Duodenal mucosa (tissue), 2 donors: ENCODE results near the gene NFATC4.

Experiments used
- H3K27ac ChIP-seq: one replicate; pipeline ENCODE4 v1.7.0; 2013; ENCODE audit warnings: low read depth, low read length
- H3K27me3 ChIP-seq, 2 donors: one replicate each; pipeline ENCODE4 v1.7.0; 2013; ENCODE audit warnings: low read length in 2 of 2, control low read depth in 1 of 2; ENCODE audit not compliant: insufficient read depth in 2 of 2, control insufficient read depth in 1 of 2
- H3K36me3 ChIP-seq, 2 donors: one replicate each; pipeline ENCODE4 v1.7.0; 2013; ENCODE audit warnings: low read length in 2 of 2, control low read depth in 1 of 2; ENCODE audit not compliant: insufficient read depth in 2 of 2, control insufficient read depth in 1 of 2
- H3K4me1 ChIP-seq, 2 donors: one replicate each; pipeline ENCODE4 v1.7.0; 2013; ENCODE audit warnings: low read length in 2 of 2, control low read depth in 1 of 2; ENCODE audit not compliant: insufficient read depth in 2 of 2, control insufficient read depth in 1 of 2
- H3K4me3 ChIP-seq, 2 donors: one replicate each; pipeline ENCODE4 v1.7.0; 2013; ENCODE audit warnings: low read length in 2 of 2, low read depth in 1 of 2
- H3K9ac ChIP-seq, 2 donors: one replicate each; pipeline ENCODE4 v1.7.0; 2013; ENCODE audit warnings: low read length in 2 of 2, low read depth in 1 of 2
- H3K9me3 ChIP-seq, 2 donors: one replicate each; pipeline ENCODE4 v1.7.0; 2013; ENCODE audit warnings: low read length in 2 of 2, control low read depth in 1 of 2; ENCODE audit not compliant: control insufficient read depth in 1 of 2

Gene NFATC4

GRCh38 chr14:24398653-24399446 is 30.9 kb downstream of the NFATC4 start, which contains the start of gene NYNRIN:
Gene NYNRIN (plus strand): TSS chr14:24399003. CDS start chr14:24399247, 244 bp downstream.
- no peaks in the 10 kb centered on the region for H3K36me3 ChIP-seq
- no peaks in the 10 kb centered on the region for H3K9me3 ChIP-seq
- peaks cover 24 to 29% of the 10 kb centered on the region in 2 donors for H3K4me1 ChIP-seq
- peak within 1 kb of the TSS; percentile 60 to 61 for H3K9ac ChIP-seq
- H3K4me3 ChIP-seq = peak within 1 kb of the TSS; percentile 78 to 79
- no peaks in the 10 kb centered on the region for H3K27me3 ChIP-seq
- no peak within 1 kb of the TSS for H3K27ac ChIP-seq

DNA sequence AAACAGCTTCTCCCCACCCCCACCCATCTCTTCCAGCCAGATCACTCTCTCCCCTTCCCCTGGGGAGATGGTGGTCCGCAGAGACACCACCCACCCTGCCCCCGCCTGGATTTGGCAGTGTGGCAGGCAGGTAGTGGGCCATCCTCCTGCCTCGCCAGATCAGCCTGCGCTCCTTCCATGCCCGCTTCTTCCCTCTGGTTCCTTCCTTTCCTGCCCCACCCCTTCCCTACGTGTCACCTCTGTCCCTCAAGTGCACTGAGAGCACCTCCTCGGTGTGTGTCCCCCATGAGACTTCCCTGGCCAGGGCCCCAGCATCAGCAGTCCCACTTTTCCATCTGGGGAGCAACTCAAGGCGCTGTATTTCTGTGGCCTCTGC is 31.5 kb downstream of the NFATC4 start:
- H3K27me3 ChIP-seq = no peaks in the 10 kb centered on the region
- H3K27ac ChIP-seq = no peak overlapping the region
- peaks cover 24 to 29% of the 10 kb centered on the region in 2 donors for H3K4me1 ChIP-seq
- H3K9ac ChIP-seq = peak overlapping the region; percentile 60 to 61
- H3K9me3 ChIP-seq = no peaks in the 10 kb centered on the region
- H3K36me3 ChIP-seq = no peaks in the 10 kb centered on the region
- H3K4me3 ChIP-seq = peak overlapping the region; percentile 78 to 79

DNA sequence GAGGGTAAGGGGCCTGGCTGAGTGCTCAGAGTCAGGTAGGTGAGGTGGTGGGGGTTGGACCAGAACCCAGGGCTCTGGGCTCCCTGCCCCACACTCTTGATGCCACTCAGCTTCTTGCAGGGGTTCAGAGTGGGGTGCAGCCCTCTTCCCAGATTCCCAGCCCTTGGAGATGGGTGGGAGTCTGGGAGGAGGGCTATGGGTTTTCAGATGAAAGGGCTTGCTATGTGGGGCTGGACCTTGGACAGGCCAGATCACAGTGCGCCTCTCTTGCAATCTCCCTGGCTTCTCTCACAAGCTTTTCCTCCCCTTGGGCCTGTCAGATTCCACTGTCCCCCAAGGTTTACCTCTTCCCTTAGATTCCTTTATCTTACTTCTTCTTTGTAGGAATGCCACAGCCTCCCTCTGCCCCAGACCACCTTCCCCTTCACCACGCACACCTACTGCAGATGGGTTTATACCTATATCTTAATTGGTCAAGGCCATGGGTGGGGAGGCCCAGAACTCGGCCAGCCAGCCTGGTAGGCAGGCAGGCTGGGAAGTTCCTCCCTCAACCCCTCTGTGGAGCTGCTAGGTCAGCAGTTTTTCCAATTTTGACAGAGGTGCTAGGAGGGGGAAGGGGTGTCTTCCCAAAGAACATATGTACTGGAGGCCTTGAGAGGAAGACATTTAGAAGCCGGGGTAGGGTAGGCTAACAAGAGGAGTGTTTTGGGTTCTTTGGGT is 32.2 kb downstream of the NFATC4 start:
- Histone ChIP-seq H3K9me3 (no peaks in the 10 kb centered on the region), H3K36me3 (no peaks in the 10 kb centered on the region), H3K27ac (no peak overlapping the region), H3K27me3 (no peaks in the 10 kb centered on the region), H3K4me3 (peak overlapping the region; percentile 78 to 79), H3K9ac (peak overlapping the region in 1 of 2 donors; percentile 60), H3K4me1 (peaks cover 24 to 29% of the 10 kb centered on the region in 2 donors)

GRCh38 chr14:24401810-24402702 is 34.1 kb downstream of the NFATC4 start:
- H3K27ac ChIP-seq = no peak overlapping the region
- H3K9ac ChIP-seq = no peak overlapping the region
- H3K36me3 ChIP-seq = no peaks in the 10 kb centered on the region
- H3K9me3 ChIP-seq = no peaks in the 10 kb centered on the region
- H3K4me3 ChIP-seq = no peak overlapping the region
- peaks cover 24 to 29% of the 10 kb centered on the region in 2 donors for H3K4me1 ChIP-seq
- no peaks in the 10 kb centered on the region for H3K27me3 ChIP-seq

GRCh38 chr14:24403294-24403998 is 35.5 kb downstream of the NFATC4 start:
- H3K9me3 ChIP-seq = no peaks in the 10 kb centered on the region
- peaks cover 1 to 8% of the 10 kb centered on the region in 2 donors for H3K36me3 ChIP-seq
- no peak overlapping the region for H3K9ac ChIP-seq
- peaks cover 21 to 24% of the 10 kb centered on the region in 2 donors for H3K4me1 ChIP-seq
- no peak overlapping the region for H3K4me3 ChIP-seq
- no peak overlapping the region for H3K27ac ChIP-seq
- H3K27me3 ChIP-seq = no peaks in the 10 kb centered on the region

DNA sequence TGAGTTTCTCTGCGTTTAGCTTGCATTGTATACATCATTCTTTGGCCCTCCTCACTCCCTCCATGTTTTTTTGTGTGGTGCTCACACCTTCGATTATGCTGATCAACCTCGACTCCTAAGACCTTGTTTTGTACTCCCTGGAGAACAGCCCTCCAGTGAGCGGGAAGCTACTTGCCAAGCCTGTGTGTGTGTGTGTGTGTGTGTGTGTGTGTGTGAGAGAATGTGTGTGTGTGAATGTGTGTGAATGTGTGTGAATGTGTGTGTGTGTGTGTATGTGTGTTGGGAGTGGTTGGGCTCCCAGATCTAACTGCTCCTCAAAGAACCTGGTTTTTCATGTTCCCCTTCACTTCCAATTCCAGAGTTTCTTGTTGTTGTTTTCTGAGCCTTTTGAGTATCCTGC is 36.8 kb downstream of the NFATC4 start:
- peaks cover 3 to 21% of the 10 kb centered on the region in 2 donors for H3K36me3 ChIP-seq
- H3K9ac ChIP-seq = no peak overlapping the region
- no peaks in the 10 kb centered on the region for H3K9me3 ChIP-seq
- no peak overlapping the region for H3K4me3 ChIP-seq
- no peak overlapping the region for H3K27ac ChIP-seq
- H3K4me1 ChIP-seq = peaks cover 14 to 18% of the 10 kb centered on the region in 2 donors
- H3K27me3 ChIP-seq = no peaks in the 10 kb centered on the region

DNA sequence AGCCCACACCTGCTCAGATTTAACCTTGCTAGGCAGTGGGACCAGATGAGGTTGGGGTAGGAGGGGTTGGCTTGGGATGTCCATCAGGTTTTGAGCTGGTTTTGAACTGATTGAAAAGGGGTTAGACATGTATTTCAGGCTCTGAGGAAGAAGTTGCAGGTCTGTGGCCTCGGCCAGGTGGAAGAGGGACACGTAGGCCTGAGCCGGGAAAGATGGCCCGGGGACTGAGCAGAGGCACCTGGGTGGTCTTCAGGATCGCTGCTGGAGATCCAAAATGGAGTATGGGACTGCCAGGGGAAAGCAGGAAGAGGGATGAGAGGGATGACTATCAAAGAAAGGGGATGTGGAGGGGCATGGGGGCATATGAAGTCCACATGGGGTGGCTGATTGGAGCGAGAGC is 38.4 kb downstream of the NFATC4 start:
- H3K9ac ChIP-seq = no peak overlapping the region
- peaks cover 3 to 25% of the 10 kb centered on the region in 2 donors for H3K36me3 ChIP-seq
- no peak overlapping the region for H3K4me3 ChIP-seq
- no peaks in the 10 kb centered on the region for H3K27me3 ChIP-seq
- H3K27ac ChIP-seq = no peak overlapping the region
- no peaks in the 10 kb centered on the region for H3K9me3 ChIP-seq
- peaks cover 2 to 11% of the 10 kb centered on the region in 2 donors for H3K4me1 ChIP-seq

GRCh38 chr14:24407608-24408325 is 39.8 kb downstream of the NFATC4 start:
- Histone ChIP-seq H3K4me1 (no peaks in the 10 kb centered on the region), H3K4me3 (no peak overlapping the region), H3K36me3 (peaks cover 3 to 29% of the 10 kb centered on the region in 2 donors), H3K9me3 (no peaks in the 10 kb centered on the region), H3K9ac (no peak overlapping the region), H3K27ac (no peak overlapping the region), H3K27me3 (no peaks in the 10 kb centered on the region)

DNA sequence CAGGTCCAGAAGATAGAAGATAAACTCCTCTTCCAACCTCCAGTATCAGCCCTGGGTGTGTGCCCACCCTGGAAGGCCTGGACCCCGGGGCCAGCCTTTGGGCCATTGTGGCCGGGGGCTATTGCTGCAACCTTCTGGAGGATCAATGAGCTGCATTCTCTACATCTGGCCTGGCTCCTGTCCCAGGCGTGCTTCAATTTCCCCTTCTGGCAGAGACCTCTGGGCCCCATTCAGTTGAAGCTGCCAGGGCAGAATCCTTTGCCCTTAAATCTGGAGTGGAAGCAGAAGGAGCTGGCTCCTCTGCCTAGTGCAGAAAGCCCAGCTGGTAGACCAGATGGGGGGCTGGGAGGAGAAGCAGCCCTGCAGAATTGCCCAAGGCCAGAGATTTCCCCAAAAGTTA is 40.8 kb downstream of the NFATC4 start:
- H3K4me3 ChIP-seq = no peak overlapping the region
- H3K9me3 ChIP-seq = no peaks in the 10 kb centered on the region
- H3K27me3 ChIP-seq = no peaks in the 10 kb centered on the region
- H3K36me3 ChIP-seq = peaks cover 3 to 36% of the 10 kb centered on the region in 2 donors
- H3K27ac ChIP-seq = no peak overlapping the region
- H3K4me1 ChIP-seq = no peaks in the 10 kb centered on the region
- no peak overlapping the region for H3K9ac ChIP-seq
